ENCODE measurements around the gene LINGO4.

DNA sequence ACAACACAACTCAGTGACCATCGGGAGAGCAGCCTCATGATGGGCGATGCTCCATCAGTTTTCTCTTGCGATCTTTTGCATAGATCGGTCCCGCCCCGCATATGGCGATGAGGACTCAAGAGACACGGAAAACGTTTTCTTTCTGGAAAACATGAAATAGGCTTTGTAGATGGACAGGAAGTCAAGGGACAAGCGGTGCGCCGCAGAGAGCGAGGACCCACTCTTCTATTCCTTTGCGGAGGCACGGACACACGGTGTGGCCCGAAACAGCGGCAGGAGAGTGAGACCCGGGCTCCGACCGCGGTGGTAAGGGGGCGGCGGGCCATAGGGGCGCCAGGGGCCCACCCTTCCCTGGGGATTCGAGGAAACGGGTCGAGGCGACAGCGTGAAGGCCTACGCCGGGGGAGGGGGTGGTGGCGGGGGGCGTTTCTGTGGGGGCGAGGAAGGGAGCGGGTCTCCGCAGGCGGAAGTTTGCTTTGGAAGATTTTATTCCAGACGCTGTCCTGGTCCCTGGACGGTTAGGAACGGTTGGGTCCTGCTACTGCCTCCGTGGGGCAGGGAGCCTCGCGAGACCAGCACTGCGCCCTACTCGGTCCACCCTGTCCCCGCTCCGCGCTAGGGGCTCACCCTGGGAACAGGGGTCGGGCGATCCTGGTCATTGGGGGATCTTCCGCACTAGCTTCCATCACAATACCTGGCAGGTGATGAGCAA lies 14.1 kb downstream of the LINGO4 start:
- no peak for TF ChIP-seq CTCF (IDR thresholded peaks at IDR 0.05; ENCODE audit: poor library complexity)
- TF ChIP-seq EZH2 (IDR thresholded peaks at IDR 0.05; ENCODE audit: borderline replicate concordance) = no peak

Data from hepatocyte (in vitro differentiated cells).